Mucosa of rectum (tissue), 2 donors: ENCODE data around the gene SETD4.

Experiments used
- H3K27ac ChIP-seq, 2 donors: one replicate each; pipeline ENCODE4 v1.7.0; 2013; ENCODE audit warnings: inconsistent platforms in 2 of 2, low read depth in 2 of 2, low read length in 2 of 2
- H3K27me3 ChIP-seq, 2 donors: one replicate each; pipeline ENCODE4 v1.7.0; 2013; ENCODE audit warnings: low read length in 2 of 2; ENCODE audit not compliant: control insufficient read depth in 2 of 2, insufficient read depth in 2 of 2
- H3K36me3 ChIP-seq, 2 donors: one replicate each; pipeline ENCODE4 v1.7.0; 2013; ENCODE audit warnings: low read length in 2 of 2; ENCODE audit not compliant: control insufficient read depth in 2 of 2, insufficient read depth in 2 of 2
- H3K4me1 ChIP-seq, 2 donors: one replicate each; pipeline ENCODE4 v1.7.0; 2013; ENCODE audit warnings: low read length in 2 of 2, mild to moderate bottlenecking in 1 of 2; ENCODE audit not compliant: control insufficient read depth in 2 of 2, insufficient read depth in 2 of 2
- H3K4me3 ChIP-seq, 2 donors: one replicate each; pipeline ENCODE4 v1.7.0; 2013; ENCODE audit warnings: low read length in 2 of 2
- H3K9ac ChIP-seq, 2 donors: one replicate each; pipeline ENCODE4 v1.7.0; 2013; ENCODE audit warnings: low read length in 2 of 2, low read depth in 1 of 2, mild to moderate bottlenecking in 1 of 2
- H3K9me3 ChIP-seq, 2 donors: one replicate each; pipeline ENCODE4 v1.7.0; 2013; ENCODE audit warnings: low read length in 2 of 2; ENCODE audit not compliant: control insufficient read depth in 2 of 2
- donor health status: healthy.
- donor health status: Normal muscosa, but diverticular disease.

SETD4 gene

GRCh38 chr21:36052860-36053714 is 7.2 kb downstream of the SETD4 start:
- no peaks in the 10 kb centered on the region for H3K9me3 ChIP-seq
- H3K36me3 ChIP-seq: peaks cover 59 to 72% of the 10 kb centered on the region in 2 donors
- no peak overlapping the region for H3K4me3 ChIP-seq
- no peaks in the 10 kb centered on the region for H3K4me1 ChIP-seq
- H3K27me3 ChIP-seq: no peaks in the 10 kb centered on the region
- H3K27ac ChIP-seq: no peak overlapping the region
- H3K9ac ChIP-seq: no peak overlapping the region

GRCh38 chr21:36048357-36048756 is 12.0 kb downstream of the SETD4 start:
- H3K27me3 ChIP-seq: no peaks in the 10 kb centered on the region
- H3K9me3 ChIP-seq: no peaks in the 10 kb centered on the region
- H3K27ac ChIP-seq: no peak overlapping the region
- peaks cover 49 to 69% of the 10 kb centered on the region in 2 donors for H3K36me3 ChIP-seq
- H3K9ac ChIP-seq: no peak overlapping the region
- no peaks in the 10 kb centered on the region for H3K4me1 ChIP-seq
- no peak overlapping the region for H3K4me3 ChIP-seq

DNA sequence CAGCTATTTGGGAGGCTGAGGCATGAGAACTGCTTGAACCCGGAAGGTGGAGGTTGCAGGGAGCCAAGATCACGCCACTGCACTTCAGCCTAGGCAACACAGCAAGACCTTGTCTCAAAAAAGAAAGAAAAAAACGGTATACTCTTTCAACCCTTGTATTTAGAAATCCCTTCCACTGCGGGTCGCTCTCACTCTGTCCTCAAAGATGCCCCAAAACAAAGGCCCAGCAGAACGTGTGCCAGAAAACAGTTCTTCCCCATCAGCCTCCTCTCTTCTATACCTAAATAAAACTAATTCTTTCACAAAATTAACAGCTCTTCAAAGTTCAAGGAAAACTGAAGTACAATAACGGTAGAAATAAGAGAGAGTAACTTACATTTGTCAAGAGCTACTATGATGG is 13.2 kb downstream of the SETD4 start:
- no peaks in the 10 kb centered on the region for H3K9me3 ChIP-seq
- no peak overlapping the region for H3K27ac ChIP-seq
- peaks cover 47 to 67% of the 10 kb centered on the region in 2 donors for H3K36me3 ChIP-seq
- H3K4me1 ChIP-seq: no peaks in the 10 kb centered on the region
- H3K9ac ChIP-seq: no peak overlapping the region
- H3K27me3 ChIP-seq: no peaks in the 10 kb centered on the region
- H3K4me3 ChIP-seq: no peak overlapping the region

- Histone ChIP-seq H3K4me3 (no peak overlapping the region), H3K36me3 (peaks cover 49 to 72% of the 10 kb centered on the region in 2 donors), H3K9ac (no peak overlapping the region), H3K27ac (no peak overlapping the region), H3K27me3 (no peaks in the 10 kb centered on the region), H3K4me1 (no peaks in the 10 kb centered on the region), H3K9me3 (no peaks in the 10 kb centered on the region)
Observed at GRCh38 chr21:36045993-36046392, 14.3 kb downstream of the SETD4 start.

DNA sequence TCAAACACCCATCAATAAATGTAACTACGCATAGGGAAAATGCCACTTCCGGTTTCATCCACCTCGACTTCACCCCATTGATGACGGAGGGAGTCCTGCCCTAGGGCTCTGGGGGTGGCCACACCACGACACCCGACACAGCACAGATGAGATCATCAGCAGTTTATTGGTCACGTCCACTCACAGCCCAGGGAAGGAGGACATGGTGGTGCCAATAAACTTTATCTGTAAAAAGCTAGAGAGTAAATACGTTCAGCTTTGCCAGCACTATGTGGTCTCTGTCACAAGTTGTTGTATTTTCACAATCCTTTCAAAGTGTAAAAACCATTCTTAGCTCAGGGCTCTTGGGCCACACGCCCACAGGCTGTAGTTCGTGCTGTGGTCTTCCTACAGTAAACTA is 16.3 kb downstream of the SETD4 start:
- no peak overlapping the region for H3K27ac ChIP-seq
- H3K4me1 ChIP-seq: no peaks in the 10 kb centered on the region
- H3K9me3 ChIP-seq: no peaks in the 10 kb centered on the region
- H3K27me3 ChIP-seq: no peaks in the 10 kb centered on the region
- H3K36me3 ChIP-seq: peaks cover 56 to 78% of the 10 kb centered on the region in 2 donors
- no peak overlapping the region for H3K4me3 ChIP-seq
- H3K9ac ChIP-seq: no peak overlapping the region

- Histone ChIP-seq H3K9ac (no peak overlapping the region), H3K4me1 (no peaks in the 10 kb centered on the region), H3K9me3 (no peaks in the 10 kb centered on the region), H3K4me3 (no peak overlapping the region), H3K36me3 (peaks cover 52 to 78% of the 10 kb centered on the region in 2 donors), H3K27me3 (no peaks in the 10 kb centered on the region), H3K27ac (no peak overlapping the region)
Observed at GRCh38 chr21:36041910-36042309, 18.4 kb downstream of the SETD4 start.

GRCh38 chr21:36040389-36040788 is 19.9 kb downstream of the SETD4 start:
- Histone ChIP-seq H3K27ac (no peak overlapping the region), H3K9ac (no peak overlapping the region), H3K27me3 (no peaks in the 10 kb centered on the region), H3K9me3 (no peaks in the 10 kb centered on the region), H3K4me3 (no peak overlapping the region), H3K36me3 (peaks cover 49 to 78% of the 10 kb centered on the region in 2 donors), H3K4me1 (no peaks in the 10 kb centered on the region)

GRCh38 chr21:36039861-36040260 is 20.5 kb downstream of the SETD4 start:
- Histone ChIP-seq H3K4me3 (no peak overlapping the region), H3K27me3 (no peaks in the 10 kb centered on the region), H3K9me3 (no peaks in the 10 kb centered on the region), H3K36me3 (peaks cover 44 to 75% of the 10 kb centered on the region in 2 donors), H3K27ac (no peak overlapping the region), H3K4me1 (no peaks in the 10 kb centered on the region), H3K9ac (no peak overlapping the region)

DNA sequence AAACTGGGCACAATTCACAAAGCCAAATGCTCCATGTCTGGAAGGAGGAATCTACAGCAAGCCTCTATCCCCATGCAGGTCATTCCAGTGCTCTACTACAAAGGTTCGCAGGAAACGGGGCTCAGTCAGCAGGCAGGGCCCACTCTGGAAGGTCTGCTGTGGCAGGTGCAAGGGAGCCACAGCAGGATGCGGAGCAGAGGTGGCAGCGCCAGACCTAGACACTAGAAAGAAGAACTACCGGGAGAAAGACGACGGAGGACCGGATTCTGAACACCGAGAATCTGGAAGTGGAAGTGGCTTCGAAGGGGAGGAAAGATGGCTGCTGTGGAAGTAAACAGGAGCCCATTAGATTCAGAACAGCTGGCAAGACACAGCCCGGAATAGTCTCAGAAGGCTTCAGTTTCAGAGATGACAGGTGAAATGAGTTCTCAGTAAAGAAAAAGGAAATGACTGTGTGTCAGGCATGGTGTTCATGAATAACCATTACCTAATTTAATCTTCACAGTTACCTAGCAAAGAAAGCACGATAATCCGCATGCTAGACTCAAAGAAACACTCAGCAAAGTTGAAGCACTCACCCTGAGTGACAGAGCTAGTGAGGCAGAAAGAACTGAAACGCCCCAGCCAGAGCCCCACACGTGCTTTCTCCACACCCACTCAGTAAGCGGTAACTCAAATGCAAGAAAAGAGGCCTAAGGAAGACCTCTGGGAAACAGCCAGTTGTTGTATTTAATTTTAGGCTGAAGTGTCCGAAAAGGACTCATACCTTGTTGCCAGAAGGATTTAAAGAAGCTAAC is 21.4 kb downstream of the SETD4 start:
- Histone ChIP-seq H3K4me1 (no peaks in the 10 kb centered on the region), H3K9me3 (no peaks in the 10 kb centered on the region), H3K36me3 (peaks cover 38 to 66% of the 10 kb centered on the region in 2 donors), H3K4me3 (no peak overlapping the region), H3K27me3 (no peaks in the 10 kb centered on the region), H3K9ac (no peak overlapping the region), H3K27ac (no peak overlapping the region)

DNA sequence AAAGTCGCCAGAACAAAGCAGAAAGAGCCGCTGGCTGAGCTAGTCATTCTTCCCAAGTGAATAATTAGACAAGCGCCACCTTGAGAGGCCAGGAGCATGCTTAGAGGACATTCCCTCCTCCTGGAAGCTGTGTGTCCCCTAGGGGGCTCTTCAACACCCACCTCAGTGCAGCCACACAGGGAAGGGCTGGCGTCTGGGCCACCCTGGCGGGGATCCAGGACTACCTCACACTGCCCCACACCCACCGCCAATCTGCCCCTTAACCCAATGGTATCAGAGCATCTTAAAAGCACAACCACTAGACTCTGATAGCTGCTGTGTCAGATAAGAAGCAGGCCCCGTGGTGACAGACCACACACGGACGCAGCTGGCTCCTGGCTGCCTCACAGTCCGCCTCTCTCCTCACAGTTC is 24.9 kb downstream of the SETD4 start:
- H3K4me3 ChIP-seq: no peak overlapping the region
- no peak overlapping the region for H3K27ac ChIP-seq
- no peaks in the 10 kb centered on the region for H3K27me3 ChIP-seq
- no peaks in the 10 kb centered on the region for H3K4me1 ChIP-seq
- no peaks in the 10 kb centered on the region for H3K9me3 ChIP-seq
- H3K9ac ChIP-seq: no peak overlapping the region
- peaks cover 26 to 42% of the 10 kb centered on the region in 2 donors for H3K36me3 ChIP-seq
